Body of pancreas (tissue), 4 donors: ENCODE measurements around the gene PAM.

Experiments
- CTCF ChIP-seq, 7 experiments: fragments of 450-650 bp in 4 of 7; fragments of 200-600 bp in 3 of 7; sonication (generic) in 3 of 7; IDR thresholded peaks; one replicate each; pipeline ENCODE4 v1.5.1; 2016 to 2019; ENCODE audit warnings: antibody characterized with exemption in 7 of 7
- POLR2A ChIP-seq, 3 donors: fragments of 450-650 bp; IDR thresholded peaks; one replicate each; pipeline ENCODE4 v1.6.1; 2016; ENCODE audit warnings: antibody characterized with exemption in 3 of 3, mild to moderate bottlenecking in 2 of 3

GRCh38 chr5:102937894-102938293 is 182.8 kb downstream of the PAM start:
- no peak for TF ChIP-seq CTCF (IDR thresholded peaks at IDR 0.05)
- no peak for TF ChIP-seq POLR2A (IDR thresholded peaks at IDR 0.05)
